ENCODE measurements around the gene EEF1G. TPM values are rescaled to one million over a fixed set of nuclear protein-coding genes. Genes with fewer than 3 reads are reported as not detected.

Gene EEF1G
- total and polyA plus RNA-seq, 9 of the 15 experiments (the other 6 are each of a cell fraction or from before 2014, with no cell fraction given): 985 to 2,349 (median 2,035) TPM

DNA sequence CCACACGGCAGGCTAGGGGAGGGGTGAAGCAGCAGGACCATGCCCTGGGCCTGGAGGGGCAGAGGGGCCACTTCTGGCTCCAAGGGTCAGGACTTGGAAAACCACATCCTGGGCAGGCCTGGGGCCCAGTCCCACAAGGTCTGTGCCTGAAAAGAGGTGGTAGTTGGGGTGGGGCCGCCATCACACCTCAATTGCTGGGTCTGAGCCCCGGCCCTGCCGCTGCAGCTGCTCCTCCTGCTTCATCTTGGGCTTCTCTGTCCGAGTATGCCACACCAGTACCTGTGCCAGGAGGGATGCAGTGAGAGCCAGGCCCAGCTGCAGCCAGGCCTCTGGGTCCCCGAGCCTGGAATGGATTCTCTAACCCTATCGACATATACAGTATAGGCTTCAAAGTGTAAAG, 41.8 kb upstream of the EEF1G start:
- peaks cover 28 to 56% of the 10 kb centered on the region in 2 experiments for H3K4me1 ChIP-seq (replicated peaks in 1 of 2; ENCODE audit: control insufficient read depth in 2 of 2, insufficient read depth in 2 of 2, low read length in 2 of 2)
- POLR2A ChIA-PET: interaction anchor here (0.5 to 2.2 kb wide), 6 partner anchors 9 to 184 kb away, joined by 3 to 11 read pairs (median 3); partner anchors contain the start of genes MTA2 and TUT1

DNA sequence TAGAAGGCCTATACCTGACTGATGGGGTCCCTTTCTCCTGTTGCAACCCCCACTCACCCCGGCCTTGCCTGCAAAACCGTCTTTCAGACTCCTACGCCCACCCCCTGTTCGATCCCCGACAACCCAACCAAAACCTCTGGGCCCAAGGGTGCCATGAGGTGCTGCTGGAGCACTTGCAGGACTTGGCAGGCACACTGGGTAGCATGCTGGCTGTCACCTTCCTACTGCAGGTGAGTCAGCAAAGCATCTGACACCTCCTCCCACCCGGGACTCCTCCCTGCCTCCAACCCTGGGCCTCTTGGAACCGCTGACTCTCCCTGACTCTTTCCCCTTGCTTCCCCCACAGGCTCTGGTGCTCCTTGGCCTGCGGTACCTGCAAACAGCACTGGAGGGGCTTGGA, 40.6 kb upstream of the EEF1G start:
- Histone ChIP-seq H3K9me1 (ENCODE audit: control insufficient read depth, insufficient read depth, low read length) (peaks cover 2% of the 10 kb centered on the region), H2AFZ (ENCODE audit: low read depth, low read length) (no peak overlapping the region), H4K20me1 (replicated peaks; ENCODE audit: control insufficient read depth, insufficient read depth, low read length) (0 out of 2 replicates have a peak, but pooled peaks cover 5% of the 10 kb centered on the region), H3K9ac (ENCODE audit: insufficient read depth in 1 of 2, low read depth in 2 of 2, low read length in 2 of 2) (peak overlapping the region; percentile 20 to 82; a peak in 3 of 4 replicates), H3K27ac (ENCODE audit: extremely low read depth, low read depth, low read length) (peak overlapping the region; percentile 43; the same call in 2 of the 3 replicates), H3K79me2 (ENCODE audit: control insufficient read depth, insufficient read depth, low read length) (peaks cover 26% of the 10 kb centered on the region), H3K9me3 (replicated peaks; ENCODE audit: control insufficient read depth, insufficient read depth, low read depth, low read length) (no peaks in the 10 kb centered on the region), H3K4me1 (replicated peaks in 1 of 2; ENCODE audit: control insufficient read depth in 2 of 2, insufficient read depth in 2 of 2, low read length in 2 of 2) (peaks cover 29 to 60% of the 10 kb centered on the region in 2 experiments), H3K4me2 (ENCODE audit: insufficient read depth, low read length) (peak overlapping the region; percentile 28), H3K27me3 (ENCODE audit: control insufficient read depth in 2 of 2, insufficient read depth in 2 of 2, low read length in 2 of 2) (no peaks in the 10 kb centered on the region), H3K36me3 (ENCODE audit: control insufficient read depth, insufficient read depth, low read length) (peaks cover 47% of the 10 kb centered on the region), H3K4me3 (no peak overlapping the region)
- FAIRE-seq (peak; percentile 78), DNase-seq (ENCODE audit: extremely low read depth in 1 of 4, low spot score in 3 of 4) (peak; percentile 52 to 76 (median 58)), ATAC-seq (peak; percentile 44)
- ChIA-PET CTCF (ENCODE audit: low intra/inter-chr PET ratio) (interaction anchor here (0.5 kb wide), 1 partner anchor 115 kb away, joined by 3 read pairs; no protein-coding TSS in a partner anchor), POLR2A (interaction anchor here (0.9 kb wide), 1 partner anchor 40 kb away, joined by 3 read pairs; no protein-coding TSS in a partner anchor)
- in situ Hi-C loops (cut with MboI) (no loop called here), intact Hi-C loops (cut with micrococcal nuclease) (loop anchor here (5.0 kb wide), 1 partner anchor 78 kb away; no protein-coding TSS in a partner anchor)
- 42% methylated on average over 8 of the region's 8 CpGs for WGBS (ENCODE audit: insufficient coverage, low coverage, missing lambda C conversion rate)
- BruUV-seq (replicated peaks): no TSS peak
- TF ChIP-seq HSF4 (CRISPR knock-in tag; IDR thresholded peaks at IDR 0.05; ENCODE audit: borderline replicate concordance): no peak
- no peak for TF ChIP-seq HIVEP1 (CRISPR knock-in tag; IDR thresholded peaks at IDR 0.05)
- no peak for TF ChIP-seq MTF1 (CRISPR knock-in tag; IDR thresholded peaks at IDR 0.05; ENCODE audit: borderline replicate concordance)
- TF ChIP-seq ATF3 (IDR thresholded peaks at IDR 0.05): peak; percentile 41; the same call in 1 of the 2 replicates
- no peak for TF ChIP-seq ATF3 (CRISPR knock-in tag; conservative IDR thresholded peaks at IDR 0.05)
- TF ChIP-seq, protein P1, sequence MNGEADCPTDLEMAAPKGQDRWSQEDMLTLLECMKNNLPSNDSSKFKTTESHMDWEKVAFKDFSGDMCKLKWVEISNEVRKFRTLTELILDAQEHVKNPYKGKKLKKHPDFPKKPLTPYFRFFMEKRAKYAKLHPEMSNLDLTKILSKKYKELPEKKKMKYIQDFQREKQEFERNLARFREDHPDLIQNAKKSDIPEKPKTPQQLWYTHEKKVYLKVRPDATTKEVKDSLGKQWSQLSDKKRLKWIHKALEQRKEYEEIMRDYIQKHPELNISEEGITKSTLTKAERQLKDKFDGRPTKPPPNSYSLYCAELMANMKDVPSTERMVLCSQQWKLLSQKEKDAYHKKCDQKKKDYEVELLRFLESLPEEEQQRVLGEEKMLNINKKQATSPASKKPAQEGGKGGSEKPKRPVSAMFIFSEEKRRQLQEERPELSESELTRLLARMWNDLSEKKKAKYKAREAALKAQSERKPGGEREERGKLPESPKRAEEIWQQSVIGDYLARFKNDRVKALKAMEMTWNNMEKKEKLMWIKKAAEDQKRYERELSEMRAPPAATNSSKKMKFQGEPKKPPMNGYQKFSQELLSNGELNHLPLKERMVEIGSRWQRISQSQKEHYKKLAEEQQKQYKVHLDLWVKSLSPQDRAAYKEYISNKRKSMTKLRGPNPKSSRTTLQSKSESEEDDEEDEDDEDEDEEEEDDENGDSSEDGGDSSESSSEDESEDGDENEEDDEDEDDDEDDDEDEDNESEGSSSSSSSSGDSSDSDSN (IDR thresholded peaks at IDR 0.05; ENCODE audit: borderline replicate concordance in 1 of 2, low read depth in 2 of 2, low read length in 2 of 2): peak in 1 of 2 experiments; percentile 84; a peak in 2 of 4 replicates
- TF ChIP-seq ARID1B (IDR thresholded peaks at IDR 0.05): 0 out of 2 replicates have a peak, but pooled peaks have one; percentile 15
- TF ChIP-seq, protein P2, sequence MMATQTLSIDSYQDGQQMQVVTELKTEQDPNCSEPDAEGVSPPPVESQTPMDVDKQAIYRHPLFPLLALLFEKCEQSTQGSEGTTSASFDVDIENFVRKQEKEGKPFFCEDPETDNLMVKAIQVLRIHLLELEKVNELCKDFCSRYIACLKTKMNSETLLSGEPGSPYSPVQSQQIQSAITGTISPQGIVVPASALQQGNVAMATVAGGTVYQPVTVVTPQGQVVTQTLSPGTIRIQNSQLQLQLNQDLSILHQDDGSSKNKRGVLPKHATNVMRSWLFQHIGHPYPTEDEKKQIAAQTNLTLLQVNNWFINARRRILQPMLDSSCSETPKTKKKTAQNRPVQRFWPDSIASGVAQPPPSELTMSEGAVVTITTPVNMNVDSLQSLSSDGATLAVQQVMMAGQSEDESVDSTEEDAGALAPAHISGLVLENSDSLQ (IDR thresholded peaks at IDR 0.05): peak; percentile 33; the same call in 1 of the 2 replicates

More for the DNA sequence above, 41.8 kb upstream of the EEF1G start:
- no peak for DNase-seq (ENCODE audit: extremely low read depth in 1 of 4, low spot score in 3 of 4)
- Histone ChIP-seq H4K20me1 (replicated peaks; ENCODE audit: control insufficient read depth, insufficient read depth, low read length) (0 out of 2 replicates have a peak, but pooled peaks cover 5% of the 10 kb centered on the region), H3K79me2 (ENCODE audit: control insufficient read depth, insufficient read depth, low read length) (peaks cover 26% of the 10 kb centered on the region), H3K9ac (ENCODE audit: insufficient read depth in 1 of 2, low read depth in 2 of 2, low read length in 2 of 2) (peak overlapping the region in 1 of 2 experiments; percentile 65; a peak in 1 of 4 replicates), H3K27me3 (ENCODE audit: control insufficient read depth in 2 of 2, insufficient read depth in 2 of 2, low read length in 2 of 2) (no peaks in the 10 kb centered on the region), H2AFZ (ENCODE audit: low read depth, low read length) (no peak overlapping the region), H3K9me3 (replicated peaks; ENCODE audit: control insufficient read depth, insufficient read depth, low read depth, low read length) (no peaks in the 10 kb centered on the region), H3K4me3 (no peak overlapping the region), H3K4me2 (ENCODE audit: insufficient read depth, low read length) (no peak overlapping the region), H3K36me3 (ENCODE audit: control insufficient read depth, insufficient read depth, low read length) (peaks cover 38% of the 10 kb centered on the region), H3K9me1 (ENCODE audit: control insufficient read depth, insufficient read depth, low read length) (peaks cover 2% of the 10 kb centered on the region), H3K27ac (ENCODE audit: extremely low read depth, low read depth, low read length) (no peak overlapping the region; the same call in 2 of the 3 replicates)
- intact Hi-C loops (cut with micrococcal nuclease) (no loop called here), in situ Hi-C loops (cut with MboI) (no loop called here)
- no peak for ATAC-seq
- WGBS (ENCODE audit: insufficient coverage, low coverage, missing lambda C conversion rate): 95% methylated on average over 5 of the region's 7 CpGs
- TF ChIP-seq POLR2G (IDR thresholded peaks at IDR 0.05; ENCODE audit: low read depth, low read length) (peak; percentile 61), FOXJ3 (CRISPR knock-in tag; IDR thresholded peaks at IDR 0.05) (no peak)
- CTCF ChIA-PET (ENCODE audit: low intra/inter-chr PET ratio): no interaction called here
- FAIRE-seq: no peak
- no TSS peak for BruUV-seq (replicated peaks)

All from K562 (cell line).